ENCODE measurements around the gene CBLC. TPM values are rescaled to one million over a fixed set of nuclear protein-coding genes. Genes with fewer than 3 reads are reported as not detected.

The CBLC gene
- polyA plus RNA-seq, 1 of the 3 experiments (the other 2 are of a cell fraction) = not detected

DNA sequence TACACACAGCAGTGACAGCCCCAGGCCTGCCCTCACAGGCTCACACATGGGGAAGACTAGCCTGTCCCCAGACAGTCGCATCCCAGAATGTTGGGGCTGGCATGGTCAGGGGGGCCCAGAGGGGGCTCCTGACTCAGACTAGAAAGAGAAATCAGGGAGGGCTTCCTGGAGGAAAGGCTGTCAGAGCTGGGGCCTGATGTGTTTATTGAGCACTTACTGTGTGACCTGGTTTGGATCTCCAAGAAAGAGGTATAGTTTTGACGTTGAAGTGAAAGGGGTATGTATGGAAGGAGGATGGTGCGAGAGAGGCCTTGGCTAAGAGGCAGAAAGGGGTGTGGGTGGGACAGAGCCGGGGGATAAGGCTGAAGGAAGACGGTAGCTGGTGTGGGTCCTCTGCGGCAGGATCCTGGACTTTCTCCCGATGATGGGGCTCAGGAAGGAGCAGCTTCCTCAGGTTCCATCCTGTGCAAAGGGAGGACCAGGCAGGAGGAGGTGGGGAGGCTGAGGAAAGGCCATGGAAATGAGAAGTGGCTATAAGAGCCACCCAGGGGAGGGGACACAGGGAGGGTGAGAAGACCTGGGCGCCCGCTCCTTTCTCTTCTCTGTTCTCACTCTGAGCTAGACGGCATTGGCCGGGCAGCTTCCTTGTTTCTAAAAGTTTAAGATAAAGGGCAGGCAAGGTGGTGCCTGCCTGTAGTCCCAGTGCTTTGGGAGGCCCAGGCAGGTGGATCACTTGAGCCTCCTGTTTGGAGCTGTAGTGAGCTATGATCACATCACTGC lies 45.3 kb upstream of the CBLC start:
- no peak for DNase-seq
- H3K4me2 ChIP-seq = no peak overlapping the region
- H4K20me1 ChIP-seq (ENCODE audit: insufficient read depth) = no peaks in the 10 kb centered on the region
- H3K4me1 ChIP-seq (ENCODE audit: control insufficient read depth in 1 of 2, insufficient read depth in 2 of 2, low read depth in 1 of 2, low read length in 1 of 2) = no peaks in the 10 kb centered on the region
- no peak overlapping the region for H3K4me3 ChIP-seq (ENCODE audit: low read depth in 2 of 2, low read length in 1 of 2)
- TF ChIP-seq NFIC (IDR thresholded peaks at IDR 0.05; ENCODE audit: borderline replicate concordance) (no peak), TAF1 (IDR thresholded peaks at IDR 0.05; ENCODE audit: borderline replicate concordance, low read depth, low read length) (no peak), MEF2A (IDR thresholded peaks at IDR 0.05; ENCODE audit: borderline replicate concordance, low read depth) (no peak), POLR2AphosphoS5 (IDR thresholded peaks at IDR 0.05; ENCODE audit: low read depth, low read length) (no peak), SMC3 (IDR thresholded peaks at IDR 0.05; ENCODE audit: low read depth, low read length) (no peak), PBX3 (IDR thresholded peaks at IDR 0.05) (no peak), RXRA (IDR thresholded peaks at IDR 0.05; ENCODE audit: borderline replicate concordance, low read depth) (no peak), FOXM1 (IDR thresholded peaks at IDR 0.05; ENCODE audit: low read depth) (no peak), RAD21 (IDR thresholded peaks at IDR 0.05; ENCODE audit: low read length) (no peak), FOSL2 (IDR thresholded peaks at IDR 0.05; ENCODE audit: borderline replicate concordance, low read depth) (no peak), EZH2phosphoT487 (IDR thresholded peaks at IDR 0.05; ENCODE audit: borderline replicate concordance, low read depth) (no peak), TEAD4 (IDR thresholded peaks at IDR 0.05; ENCODE audit: borderline replicate concordance, insufficient read depth) (no peak), USF2 (IDR thresholded peaks at IDR 0.05; ENCODE audit: borderline replicate concordance, low read depth, low read length) (no peak)
- TF ChIP-seq, protein P1, sequence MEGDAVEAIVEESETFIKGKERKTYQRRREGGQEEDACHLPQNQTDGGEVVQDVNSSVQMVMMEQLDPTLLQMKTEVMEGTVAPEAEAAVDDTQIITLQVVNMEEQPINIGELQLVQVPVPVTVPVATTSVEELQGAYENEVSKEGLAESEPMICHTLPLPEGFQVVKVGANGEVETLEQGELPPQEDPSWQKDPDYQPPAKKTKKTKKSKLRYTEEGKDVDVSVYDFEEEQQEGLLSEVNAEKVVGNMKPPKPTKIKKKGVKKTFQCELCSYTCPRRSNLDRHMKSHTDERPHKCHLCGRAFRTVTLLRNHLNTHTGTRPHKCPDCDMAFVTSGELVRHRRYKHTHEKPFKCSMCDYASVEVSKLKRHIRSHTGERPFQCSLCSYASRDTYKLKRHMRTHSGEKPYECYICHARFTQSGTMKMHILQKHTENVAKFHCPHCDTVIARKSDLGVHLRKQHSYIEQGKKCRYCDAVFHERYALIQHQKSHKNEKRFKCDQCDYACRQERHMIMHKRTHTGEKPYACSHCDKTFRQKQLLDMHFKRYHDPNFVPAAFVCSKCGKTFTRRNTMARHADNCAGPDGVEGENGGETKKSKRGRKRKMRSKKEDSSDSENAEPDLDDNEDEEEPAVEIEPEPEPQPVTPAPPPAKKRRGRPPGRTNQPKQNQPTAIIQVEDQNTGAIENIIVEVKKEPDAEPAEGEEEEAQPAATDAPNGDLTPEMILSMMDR (IDR thresholded peaks at IDR 0.05) = no peak
- TF ChIP-seq, protein P2, sequence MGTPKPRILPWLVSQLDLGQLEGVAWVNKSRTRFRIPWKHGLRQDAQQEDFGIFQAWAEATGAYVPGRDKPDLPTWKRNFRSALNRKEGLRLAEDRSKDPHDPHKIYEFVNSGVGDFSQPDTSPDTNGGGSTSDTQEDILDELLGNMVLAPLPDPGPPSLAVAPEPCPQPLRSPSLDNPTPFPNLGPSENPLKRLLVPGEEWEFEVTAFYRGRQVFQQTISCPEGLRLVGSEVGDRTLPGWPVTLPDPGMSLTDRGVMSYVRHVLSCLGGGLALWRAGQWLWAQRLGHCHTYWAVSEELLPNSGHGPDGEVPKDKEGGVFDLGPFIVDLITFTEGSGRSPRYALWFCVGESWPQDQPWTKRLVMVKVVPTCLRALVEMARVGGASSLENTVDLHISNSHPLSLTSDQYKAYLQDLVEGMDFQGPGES (IDR thresholded peaks at IDR 0.05; ENCODE audit: low read depth, low read length) = no peak
- 61% methylated on average over 10 of the region's 11 CpGs for WGBS (ENCODE audit: low lambda C conversion rate)
- H3K27me3 ChIP-seq (ENCODE audit: insufficient read depth) = no peaks in the 10 kb centered on the region
- H3K79me2 ChIP-seq (ENCODE audit: insufficient read depth) = no peaks in the 10 kb centered on the region
- no peaks in the 10 kb centered on the region for H3K9me2 ChIP-seq
- H3K9ac ChIP-seq = no peak overlapping the region
- H3K9me3 ChIP-seq = no peaks in the 10 kb centered on the region
- no peaks in the 10 kb centered on the region for H3K36me3 ChIP-seq (replicated peaks in 1 of 2; ENCODE audit: control insufficient read depth in 1 of 2, insufficient read depth in 2 of 2, low read length in 1 of 2)
- H2AFZ ChIP-seq (ENCODE audit: low read depth) = no peak overlapping the region
- H3F3A ChIP-seq (replicated peaks; ENCODE audit: insufficient read depth) = peaks cover 14% of the 10 kb centered on the region
- ChIA-PET CTCF (interaction anchor here (1.1 to 21.3 kb wide), 6 partner anchors 9 to 52 kb away, joined by 3 to 598 read pairs (median 6); partner anchors contain the start of gene CBLC), POLR2A (no interaction called here)
- no peak overlapping the region for H3K27ac ChIP-seq (ENCODE audit: low read depth in 2 of 2, low read length in 1 of 2)

All from SK-N-SH (cell line).